HG02623 (cell line): ENCODE measurements around the gene SLC25A22.

ENCODE experiments used
- ATAC-seq: cut with Tn5 transposase; IDR thresholded peaks from one replicate; pipeline ENCODE4 v1.9.1; 2021; ENCODE audit warnings: moderate library complexity; ENCODE audit not compliant: unreplicated experiment

The SLC25A22 gene

DNA sequence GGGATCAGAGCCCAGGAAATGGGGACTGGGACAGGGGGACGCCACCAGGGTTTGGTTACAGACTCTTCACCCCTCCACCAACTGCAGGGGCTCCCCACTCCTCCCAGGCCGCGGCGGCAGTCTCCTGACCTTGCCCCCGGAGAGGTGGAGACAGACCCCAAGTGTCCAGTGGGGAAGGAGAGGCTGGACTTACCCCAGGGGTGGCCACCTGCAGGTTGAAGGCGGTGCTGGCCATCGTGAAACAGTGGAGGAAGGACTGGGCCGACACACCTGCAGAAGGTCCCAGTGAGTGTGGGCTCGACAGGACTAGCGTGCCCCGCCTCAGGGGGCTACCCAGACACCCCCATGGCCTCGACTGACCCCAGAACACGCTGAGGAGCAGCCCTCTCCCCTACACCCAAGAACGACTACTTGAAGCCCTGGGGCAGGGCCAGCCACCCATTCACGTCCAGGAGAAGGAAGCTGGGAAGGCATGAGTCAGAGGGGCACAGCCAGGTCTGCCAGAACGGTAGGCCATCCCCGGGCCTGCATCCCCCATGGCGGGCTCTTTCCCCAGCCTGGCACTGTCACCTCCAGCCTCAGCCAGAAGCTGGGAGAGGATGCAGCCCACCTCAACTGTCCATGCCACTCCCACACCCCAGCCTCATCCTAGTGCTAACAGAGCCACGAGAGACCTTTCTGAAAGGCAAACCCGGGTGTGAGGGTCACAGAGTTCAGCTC lies 23.0 kb downstream of the SLC25A22 start:
- ATAC-seq: no peak

DNA sequence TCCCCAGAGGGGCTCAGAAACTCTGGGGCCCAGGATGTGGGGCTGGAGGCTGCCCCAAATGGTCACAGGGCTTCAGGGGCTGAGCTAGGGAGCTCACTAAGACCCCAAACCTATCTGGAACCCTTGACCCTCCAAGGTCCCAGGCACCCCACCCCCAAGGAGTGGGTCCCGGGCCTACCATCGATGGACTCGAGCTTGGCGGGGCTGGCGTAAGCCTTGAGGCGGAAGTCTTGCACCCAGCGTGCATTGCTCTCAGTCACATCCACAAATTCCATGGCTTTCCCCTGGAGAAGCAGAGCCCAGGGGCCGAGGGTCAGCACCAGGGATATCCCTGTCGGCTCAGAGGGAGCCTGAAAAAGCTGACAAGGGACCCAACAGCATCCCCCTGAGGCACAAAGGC lies 24.3 kb downstream of the SLC25A22 start:
- ATAC-seq: no peak

DNA sequence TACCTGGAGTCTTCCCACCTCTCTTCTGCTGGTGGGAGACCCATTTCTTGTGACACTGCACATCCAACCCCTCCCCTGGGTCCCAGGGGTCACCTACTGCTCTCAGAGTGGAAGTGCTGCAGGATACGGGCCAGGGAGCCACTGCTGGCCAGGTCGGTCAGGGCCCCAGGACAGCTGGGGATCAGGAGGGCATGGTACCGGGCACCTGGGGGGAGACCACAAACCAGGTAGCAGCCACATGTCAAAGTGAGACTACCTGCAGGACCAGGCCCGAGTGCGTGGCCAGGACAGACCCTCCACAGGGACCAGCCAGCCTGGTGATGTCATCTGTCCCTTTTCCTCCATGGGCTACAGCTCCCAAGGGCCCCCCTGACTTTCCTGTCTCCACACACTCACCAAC lies 24.7 kb downstream of the SLC25A22 start:
- no peak for ATAC-seq

DNA sequence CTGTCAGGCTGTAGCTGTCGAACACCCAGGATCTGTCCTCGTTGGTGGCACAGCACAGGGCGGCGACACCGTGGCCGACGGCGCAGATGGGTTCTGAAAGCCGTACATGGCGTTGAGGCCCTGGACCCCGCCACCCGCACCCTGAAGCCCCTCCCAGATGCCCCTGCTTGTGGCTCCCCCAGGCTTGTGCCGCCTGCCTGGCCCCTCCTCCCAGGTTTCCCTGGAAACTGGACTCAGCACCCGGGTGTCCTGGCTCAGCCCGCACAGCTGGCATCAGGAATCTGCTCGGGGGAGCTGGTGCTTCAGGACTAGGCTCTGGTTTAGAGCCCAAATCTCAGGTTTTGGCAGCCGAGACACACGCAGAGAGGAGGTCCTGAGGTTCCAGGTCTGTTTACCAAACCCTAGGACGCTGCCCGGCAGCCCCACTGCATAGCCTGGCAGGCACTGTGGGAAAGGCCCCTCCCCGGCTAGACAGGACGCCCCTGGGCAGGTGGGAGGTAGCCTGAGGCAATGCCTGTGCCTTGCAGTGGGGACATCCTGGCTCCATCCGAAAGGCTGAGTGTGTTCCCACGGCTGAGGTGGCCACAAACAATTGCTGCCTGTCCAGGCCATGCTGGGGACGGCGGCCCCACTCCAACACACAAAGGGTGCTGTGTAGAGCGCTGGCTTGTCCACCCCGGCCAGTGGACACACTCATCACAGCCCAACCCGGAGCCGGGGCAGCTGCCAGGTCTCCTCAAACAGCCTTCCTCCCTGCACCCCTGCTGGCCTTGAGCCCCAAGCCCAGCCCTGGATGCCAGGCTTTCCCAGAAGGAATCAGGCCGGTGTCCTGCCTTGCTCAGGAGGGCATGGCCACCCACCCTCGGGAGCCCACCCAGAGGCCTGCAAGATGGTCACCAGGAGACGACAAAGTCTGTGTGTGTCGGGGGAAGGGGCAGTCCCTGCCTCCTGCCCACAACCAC lies 25.4 kb downstream of the SLC25A22 start:
- no peak for ATAC-seq

DNA sequence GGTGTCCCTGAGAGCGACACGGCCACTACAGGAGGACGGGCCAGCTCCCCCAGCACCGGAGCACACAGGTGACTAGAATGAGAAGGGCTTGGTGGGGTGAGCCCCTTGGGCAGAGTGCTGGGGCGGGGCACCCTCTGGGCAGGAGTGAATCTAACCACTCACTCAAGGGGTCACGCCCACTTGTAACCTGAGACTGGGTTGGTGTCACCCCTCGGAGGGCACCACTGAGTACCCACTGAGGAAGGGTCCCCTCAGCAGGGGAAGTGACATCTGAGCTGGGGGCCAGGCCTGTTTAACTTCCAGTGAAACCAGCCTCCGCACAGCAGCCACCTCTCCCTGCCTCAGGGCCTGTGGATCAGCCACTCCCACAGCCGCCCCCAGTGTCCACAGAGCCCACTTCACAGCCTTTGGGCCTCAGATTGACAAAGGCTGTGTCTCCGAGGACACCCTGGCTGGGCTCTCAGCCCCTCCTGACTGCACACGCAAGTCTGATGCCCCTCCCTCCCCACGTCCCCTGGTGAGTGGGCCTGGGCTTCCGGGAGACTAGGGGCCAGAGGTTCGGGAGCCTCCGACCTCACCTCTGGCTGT lies 26.4 kb downstream of the SLC25A22 start:
- ATAC-seq: no peak

DNA sequence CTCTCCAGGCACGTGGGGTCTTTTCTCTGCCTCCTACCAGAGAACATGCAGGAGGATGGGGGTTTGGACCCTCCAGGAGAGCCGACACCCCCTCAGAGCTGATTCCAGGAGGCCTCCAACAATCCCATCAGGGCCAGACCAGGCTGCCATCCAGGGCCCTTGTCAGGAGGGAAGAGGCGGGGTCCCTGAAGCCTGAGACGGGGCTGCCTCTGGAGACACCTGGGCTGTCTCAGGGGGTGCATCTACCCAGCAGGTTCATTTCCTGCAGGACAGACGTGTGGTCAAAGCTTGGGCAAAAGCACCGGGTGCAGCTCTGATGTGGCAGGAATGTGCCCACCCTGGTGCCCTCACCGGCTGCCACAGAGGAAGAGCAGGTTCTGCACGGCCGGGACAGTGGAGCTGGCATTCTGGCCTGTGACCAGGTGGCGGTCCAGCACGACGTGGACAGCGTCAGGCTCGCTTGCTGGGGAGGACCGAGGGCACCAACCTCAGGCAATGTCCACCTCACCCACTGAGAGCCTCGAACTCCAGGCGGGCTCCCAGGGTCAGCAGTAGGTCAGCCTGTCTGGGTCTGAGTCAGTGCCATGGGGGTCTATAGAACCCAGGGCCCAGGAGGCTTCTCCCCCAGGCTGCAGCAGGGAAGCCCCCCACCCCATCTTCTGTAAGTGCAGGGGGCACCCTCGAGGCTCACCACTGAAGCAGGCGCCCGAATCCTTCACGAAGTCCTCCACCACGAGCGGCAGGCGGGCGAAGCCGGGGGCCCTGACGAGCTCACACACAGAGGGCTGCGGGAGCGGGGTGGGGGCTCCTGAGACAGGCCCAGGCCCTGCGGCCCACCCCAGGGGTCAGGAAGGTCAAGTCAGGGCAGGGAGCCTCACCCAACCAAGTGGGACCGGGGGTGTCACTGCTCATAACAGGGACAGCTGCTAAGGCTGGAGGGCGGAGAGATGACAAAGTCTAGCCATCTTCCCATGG lies 27.2 kb downstream of the SLC25A22 start:
- no peak for ATAC-seq

DNA sequence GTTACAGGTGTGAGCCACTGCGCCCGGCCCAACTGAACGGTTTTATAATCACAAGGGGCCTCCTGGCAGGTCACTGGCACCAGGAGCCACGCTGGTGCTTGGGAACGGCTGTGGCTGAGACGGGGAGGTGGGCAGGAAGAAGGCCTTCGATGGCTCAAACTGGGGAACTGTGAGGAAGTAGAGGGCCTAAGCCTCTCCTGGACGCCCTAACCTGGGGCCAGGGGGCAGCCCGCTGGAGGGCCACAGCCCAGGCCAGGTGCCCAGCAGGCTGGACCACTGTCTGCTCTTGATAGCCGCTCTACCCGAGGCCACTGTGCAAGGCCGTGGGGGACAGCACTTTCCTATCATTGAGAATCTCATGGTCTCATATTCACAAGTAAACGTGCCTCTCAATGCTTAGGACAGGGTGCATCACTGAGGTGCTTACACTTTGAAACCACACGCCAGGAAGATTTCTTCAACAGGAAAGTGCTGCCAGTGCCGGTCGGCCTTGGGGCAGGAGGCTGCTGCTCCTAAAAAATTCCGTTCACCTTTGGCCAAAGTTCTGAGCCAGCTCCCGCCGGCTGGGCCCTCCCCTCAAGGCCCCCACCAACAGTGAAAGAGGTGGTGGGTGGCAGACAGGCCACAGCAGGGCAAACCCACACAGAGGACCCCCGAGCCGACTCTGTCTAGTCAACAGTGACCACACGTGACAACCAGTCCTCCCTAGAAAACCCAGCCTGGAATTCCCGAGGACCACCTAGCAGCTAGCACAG lies 28.0 kb downstream of the SLC25A22 start:
- ATAC-seq: no peak

DNA sequence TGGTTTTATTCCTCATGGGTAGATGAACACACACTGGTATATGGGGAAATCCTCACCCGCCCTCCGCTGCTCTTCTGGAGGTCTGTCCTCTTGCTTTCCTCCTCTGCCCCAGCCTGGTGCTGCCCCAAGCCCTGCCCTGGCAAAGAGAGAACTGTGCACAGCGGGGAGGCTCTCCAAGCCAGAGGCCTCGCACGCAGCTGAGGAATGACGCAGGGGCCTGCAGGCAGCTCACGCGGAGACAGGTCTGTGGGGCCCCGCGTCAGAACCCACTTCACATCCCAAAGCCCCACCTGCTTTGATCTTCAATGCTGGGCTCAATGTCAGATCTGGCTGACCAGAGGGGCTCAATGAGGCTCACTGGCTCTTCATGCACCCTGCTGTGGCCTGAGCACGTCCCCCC lies 30.8 kb downstream of the SLC25A22 start:
- no peak for ATAC-seq

DNA sequence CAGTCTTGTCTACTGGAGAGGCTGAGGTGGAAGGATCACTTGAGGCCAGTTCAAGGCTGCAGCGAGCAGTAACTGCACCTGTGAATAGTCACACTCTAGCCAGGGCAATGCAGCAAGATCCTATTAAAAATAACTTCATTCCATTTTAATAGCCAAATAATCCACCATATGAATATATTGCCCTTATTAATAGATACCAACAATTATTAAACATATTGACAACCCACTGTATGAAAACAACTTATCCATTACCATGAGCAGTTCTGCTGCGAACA lies 31.2 kb downstream of the SLC25A22 start:
- ATAC-seq: no peak

DNA sequence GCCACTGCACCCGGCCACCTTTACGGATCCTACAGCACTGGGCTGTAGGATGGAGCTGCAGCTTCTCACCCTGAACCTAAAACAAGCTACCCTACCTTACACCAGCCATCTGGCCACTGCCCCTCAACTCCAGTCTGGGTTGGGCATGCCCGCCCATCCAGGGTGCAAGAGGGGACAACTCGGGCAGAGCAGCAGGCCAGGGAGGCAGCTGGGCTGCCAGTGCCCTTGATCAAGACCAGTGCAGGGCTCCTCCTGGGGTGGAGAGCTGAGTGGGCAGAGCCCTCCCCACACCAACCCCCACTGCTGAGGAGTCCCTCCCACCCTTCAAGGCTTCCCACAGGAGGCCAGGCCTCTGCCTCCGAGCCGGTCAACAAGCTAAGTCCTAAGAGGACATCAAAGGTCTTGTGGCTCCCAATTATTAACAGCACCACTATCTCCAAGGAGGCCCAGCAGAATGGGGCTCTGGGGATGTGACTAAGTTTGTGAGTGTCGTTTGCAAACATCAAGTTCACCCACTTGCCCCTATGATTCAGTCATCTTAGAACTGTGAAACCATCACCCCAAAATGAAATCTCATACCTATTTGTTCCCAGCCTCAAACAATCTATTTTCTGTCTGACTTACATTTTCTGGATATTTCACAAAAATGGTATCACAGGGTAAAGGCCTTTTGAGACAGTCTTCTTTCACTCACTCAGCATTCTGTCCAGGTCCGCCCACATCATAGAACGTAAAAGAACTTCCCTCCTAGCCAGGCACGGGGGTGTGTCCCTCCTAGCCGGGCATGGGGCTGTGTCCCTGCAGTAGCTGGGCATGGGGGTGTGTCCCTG lies 31.8 kb downstream of the SLC25A22 start:
- ATAC-seq: no peak

DNA sequence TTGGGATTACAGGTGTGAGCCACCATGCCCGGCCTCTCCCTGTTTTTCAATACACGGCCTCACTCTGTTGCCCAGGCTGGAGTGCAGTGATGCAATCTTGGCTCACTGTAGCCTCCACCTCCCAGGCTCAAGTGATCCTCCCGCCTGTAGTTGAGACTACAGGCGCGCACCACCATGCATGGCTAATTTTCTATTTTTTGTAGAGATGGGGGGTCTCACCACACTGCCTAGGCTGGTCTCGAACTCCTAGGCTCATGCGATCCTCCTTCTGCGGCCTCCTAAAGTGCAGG lies 32.3 kb downstream of the SLC25A22 start:
- ATAC-seq: no peak

DNA sequence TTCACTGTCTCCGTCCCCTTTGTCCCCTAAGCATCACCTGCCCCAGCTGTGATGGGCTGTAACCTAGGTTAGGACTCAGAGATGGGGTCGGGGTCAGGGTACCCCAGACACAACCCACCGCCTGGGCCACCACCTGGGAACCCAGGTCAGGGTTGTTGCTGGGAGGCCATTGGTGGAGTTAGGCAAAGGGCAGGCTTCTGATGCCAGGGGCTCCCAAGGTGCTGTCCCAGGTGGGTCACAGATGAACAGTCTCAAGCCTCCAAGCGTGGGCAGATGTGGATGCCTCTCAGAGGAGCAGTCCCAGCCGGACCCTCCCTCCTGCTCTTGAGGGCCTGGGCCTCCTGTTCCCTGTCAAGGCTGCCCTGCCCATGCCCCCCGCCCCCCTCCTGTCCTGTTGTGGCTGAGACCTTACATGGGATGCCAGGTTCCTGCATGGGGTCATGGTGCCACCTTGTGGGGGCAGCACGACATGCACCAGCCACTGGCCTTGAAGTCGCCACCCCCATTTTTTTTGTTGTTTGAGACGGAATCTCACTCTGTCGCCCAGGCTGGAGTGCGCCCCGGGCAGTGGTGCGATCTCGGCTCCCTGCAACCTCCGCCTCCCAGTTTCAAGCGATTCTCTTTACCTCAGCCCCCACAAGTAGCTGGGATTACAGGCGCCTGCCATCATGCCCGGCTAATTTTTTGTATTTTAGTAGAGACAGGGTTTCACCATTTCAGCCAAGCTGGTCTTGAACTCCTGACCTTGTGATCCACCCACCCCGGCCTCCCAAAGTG lies 32.9 kb downstream of the SLC25A22 start:
- ATAC-seq: no peak

DNA sequence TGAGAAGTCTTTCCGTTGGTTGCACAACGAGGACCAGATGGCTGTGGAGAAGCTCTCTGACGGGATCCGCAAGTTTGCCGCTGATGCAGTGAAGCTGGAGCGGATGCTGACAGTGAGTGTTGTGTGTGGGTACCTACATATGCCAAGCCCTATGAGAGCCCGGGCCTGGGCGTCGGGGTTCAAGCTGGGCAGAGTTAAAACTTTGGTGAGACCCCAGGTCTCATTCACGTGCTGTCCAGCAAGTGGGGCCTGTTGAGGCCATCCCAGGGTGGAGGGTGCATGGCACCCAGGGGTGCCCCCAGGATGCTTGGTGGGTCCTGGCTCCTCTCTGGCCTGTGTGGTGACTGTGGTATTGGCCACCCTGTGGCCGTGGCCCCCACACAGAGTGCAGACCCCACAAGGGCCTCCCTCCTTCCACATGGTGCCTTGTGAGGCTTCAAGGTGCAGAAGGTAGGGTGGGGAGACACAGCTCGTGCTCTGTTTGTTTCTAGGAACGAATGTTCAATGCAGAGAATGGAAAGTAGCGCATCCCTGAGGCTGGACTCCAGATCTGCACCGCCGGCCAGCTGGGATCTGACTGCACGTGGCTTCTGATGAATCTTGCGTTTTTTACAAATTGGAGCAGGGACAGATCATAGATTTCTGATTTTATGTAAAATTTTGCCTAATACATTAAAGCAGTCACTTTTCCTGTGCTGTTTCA lies 33.6 kb downstream of the SLC25A22 start:
- ATAC-seq: no peak

DNA sequence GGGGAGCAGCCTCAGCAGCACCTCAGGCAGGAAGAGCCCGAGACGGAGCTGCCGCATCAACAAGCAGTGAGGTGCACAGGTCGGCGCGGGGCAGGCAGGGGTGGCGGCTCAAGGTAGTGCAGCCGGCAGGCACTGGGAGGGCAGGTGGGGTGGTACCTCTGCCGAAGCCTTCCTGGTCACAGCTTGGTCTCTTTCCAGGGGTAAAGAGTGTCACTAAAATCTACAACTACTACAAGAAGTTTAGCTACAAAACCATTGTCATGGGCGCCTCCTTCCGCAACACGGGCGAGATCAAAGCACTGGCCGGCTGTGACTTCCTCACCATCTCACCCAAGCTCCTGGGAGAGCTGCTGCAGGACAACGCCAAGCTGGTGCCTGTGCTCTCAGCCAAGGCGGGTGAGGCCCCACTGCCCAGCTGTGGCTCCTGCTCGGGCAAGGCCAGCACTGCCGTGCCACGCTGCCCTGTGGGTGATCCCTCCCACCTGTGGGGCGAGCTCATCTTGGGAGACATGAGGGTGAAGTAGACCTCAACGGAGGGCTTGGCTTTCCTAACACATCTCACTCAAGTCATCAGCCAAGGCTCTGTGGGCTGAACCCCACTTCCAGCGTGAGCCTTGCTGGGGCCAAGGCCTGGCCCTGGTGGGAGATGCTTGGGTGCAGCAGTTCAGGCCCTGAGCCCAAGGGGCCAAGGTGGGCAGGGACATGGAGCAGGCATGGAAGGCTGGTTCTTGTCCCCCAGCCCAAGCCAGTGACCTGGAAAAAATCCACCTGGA lies 34.3 kb downstream of the SLC25A22 start:
- ATAC-seq: no peak

DNA sequence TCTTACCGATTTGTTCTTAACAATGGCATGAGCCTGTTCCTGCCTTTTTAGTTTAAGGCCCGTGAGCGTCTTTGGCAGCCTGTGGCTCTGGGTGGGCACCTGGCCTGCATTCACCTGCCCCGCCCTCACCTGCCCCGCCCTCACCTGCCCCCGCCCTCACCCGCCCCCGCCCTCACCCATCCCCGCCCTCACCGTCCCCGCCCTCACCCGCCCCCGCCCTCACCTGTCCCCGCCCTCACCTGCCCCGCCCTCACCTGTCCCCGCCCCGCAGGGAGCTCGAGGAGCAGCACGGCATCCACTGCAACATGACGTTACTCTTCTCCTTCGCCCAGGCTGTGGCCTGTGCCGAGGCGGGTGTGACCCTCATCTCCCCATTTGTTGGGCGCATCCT lies 35.0 kb downstream of the SLC25A22 start:
- no peak for ATAC-seq

DNA sequence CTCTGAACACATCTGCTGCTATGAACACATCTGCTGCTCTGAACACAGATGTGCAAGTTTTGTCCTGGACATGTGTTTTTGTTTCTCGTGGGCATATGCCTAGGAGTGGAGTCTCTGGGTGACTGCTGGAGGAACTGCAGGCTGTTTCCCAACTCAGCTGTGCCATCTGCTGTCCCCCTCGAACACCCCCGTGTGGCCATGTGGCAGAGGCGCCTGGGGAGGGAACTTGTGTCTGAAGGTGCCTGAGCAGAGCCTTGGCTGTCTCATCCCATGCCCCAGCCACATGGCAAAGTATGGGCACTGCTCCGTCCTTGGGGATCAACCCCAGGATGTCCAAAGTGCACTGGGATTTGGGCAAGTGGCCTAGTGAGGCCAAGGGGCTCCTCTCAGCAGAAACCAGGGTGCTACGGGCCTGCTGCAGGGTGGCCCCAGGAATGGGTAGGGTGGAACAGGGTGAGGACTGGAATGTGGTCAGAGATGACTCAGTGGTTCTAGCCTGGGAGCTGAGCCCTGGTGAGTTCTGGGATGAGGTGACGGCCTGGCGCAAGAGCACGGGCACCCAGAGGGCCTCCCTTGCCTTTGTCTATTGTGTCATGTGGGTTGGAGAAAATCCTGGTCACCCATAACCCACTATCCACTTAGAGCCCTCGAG lies 35.5 kb downstream of the SLC25A22 start:
- no peak for ATAC-seq

DNA sequence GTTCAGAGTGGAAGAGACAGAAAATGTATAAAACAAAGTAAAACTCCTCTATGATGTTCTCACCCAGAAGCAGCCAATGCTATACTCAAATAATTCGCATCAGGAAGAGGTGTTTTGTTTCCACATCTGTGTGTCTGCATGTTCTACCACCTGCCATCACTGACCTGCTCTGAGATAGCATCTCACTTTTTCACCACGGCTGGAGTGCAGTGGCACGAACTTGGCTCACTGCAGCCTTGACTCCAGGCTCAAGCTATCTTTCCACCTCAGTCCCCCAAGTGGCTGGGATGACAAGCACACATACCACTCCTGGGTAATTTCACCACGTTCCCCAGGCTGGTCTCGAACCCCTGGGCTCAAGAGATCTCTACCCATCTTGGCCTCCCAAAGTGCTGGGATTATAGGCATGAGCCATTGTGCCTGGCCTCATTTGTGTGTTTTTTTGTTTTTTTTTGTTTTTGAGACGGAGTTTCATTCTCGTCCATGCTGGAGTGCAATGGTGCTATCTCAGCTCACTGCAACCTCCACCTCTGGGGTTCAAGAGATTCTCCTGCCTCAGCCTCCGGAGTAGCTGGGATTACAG lies 36.5 kb downstream of the SLC25A22 start:
- no peak for ATAC-seq
